ENCODE data around the gene ATG3. TPM values are rescaled to one million over a fixed set of nuclear protein-coding genes. Genes with fewer than 3 reads are reported as not detected.
"Not testable (repeated sequence)": the region's sequence is repeated elsewhere in the genome, so short reads cannot be mapped to it uniquely, and the experiment has no call there.

ATG3 gene
- polyA plus RNA-seq, 5 donors, result 37.4 to 48.8 (median 42.9) TPM

DNA sequence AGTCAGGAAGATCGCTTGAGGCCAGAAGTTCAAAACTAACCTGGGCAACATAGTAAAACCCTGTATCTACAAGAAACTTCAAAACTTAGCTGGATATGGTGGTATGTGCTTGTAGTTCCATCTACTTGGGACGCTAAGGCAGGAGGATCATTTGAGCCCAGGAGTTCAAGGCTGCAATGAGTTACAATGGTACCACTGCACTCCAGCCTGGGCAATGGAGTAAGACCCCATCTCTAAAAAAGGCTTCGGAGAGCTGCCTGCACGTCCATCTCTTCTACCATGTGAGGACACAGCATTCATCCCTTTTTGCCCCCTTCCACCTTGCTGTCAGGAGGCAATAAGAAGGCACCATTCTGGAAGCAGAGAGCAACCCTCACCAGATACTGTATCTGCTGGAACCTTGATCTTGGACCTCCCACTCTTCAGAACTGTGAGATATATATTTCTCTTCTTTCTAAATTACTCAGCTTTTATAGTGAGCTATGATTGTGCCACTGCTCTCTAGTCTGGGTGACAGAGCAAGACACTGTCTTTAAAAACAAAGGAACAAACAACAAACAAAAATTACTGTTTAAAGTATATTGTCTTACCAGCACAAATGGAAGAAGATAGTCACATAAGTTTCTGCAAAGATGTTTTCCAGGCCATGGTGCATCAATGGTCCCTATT, 58.3 kb downstream of the ATG3 start:
- DNase-seq, result no peak

DNA sequence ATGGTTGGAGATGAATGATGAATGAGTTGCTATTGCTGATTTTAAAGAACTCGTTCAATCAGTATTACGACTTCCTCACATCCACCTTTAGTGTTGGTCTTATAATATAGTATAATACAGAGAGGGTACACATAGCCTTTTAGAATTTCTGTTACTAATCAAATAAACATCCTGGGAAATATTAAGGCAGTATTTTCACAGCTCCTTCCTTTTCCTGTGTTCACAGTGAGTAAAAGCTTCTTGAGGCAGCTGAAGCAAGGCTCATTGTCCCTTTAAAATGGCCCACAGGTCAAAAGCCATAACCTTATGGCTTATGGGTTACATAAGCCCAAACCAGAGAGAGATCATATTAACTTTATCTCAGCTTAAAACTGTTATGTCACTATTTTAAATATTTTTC, 61.1 kb downstream of the ATG3 start:
- no peak for DNase-seq

DNA sequence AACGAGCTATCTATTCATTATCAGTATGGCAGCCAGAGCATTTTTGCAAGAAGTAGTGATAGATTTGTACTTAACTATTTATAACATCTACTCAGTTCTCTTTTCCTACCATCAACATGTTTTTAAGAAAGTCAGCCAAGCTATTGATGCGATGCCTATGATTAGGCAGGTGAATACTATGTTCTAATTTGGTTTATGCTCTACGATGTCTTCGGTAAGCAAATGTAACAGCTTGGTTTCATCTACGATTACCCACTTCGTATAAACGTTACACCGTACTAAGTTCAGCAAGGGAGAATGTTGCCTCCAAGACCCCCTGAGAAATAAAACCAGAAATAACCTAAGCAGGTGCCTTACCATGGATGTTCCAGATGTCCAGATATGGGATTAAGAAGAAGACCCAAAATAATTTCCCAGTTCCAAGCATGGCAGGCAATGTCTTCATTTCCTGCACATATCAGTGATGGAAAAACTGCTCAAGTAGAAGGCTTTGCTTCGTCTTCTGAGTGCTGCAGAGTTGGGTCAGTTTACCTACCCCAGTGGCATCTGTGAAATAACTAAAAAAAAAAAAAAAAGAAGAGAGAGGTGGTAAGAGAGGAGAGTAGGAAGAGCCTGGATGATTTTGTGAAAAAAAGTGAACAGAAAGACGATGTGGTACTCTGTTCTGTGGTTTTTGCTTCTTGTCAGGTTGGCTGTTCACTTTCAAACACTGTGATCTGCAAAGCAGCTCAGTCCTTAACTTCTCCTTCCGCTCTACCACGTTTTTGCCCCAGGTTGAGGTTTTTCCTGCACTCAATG, 62.6 kb downstream of the ATG3 start, which contains the start of gene BTLA:
BTLA (minus strand) TSS at position 559 of the 798 bp plus-strand sequence; CDS start at position 445, 114 bp downstream.
- no peak for DNase-seq

DNA sequence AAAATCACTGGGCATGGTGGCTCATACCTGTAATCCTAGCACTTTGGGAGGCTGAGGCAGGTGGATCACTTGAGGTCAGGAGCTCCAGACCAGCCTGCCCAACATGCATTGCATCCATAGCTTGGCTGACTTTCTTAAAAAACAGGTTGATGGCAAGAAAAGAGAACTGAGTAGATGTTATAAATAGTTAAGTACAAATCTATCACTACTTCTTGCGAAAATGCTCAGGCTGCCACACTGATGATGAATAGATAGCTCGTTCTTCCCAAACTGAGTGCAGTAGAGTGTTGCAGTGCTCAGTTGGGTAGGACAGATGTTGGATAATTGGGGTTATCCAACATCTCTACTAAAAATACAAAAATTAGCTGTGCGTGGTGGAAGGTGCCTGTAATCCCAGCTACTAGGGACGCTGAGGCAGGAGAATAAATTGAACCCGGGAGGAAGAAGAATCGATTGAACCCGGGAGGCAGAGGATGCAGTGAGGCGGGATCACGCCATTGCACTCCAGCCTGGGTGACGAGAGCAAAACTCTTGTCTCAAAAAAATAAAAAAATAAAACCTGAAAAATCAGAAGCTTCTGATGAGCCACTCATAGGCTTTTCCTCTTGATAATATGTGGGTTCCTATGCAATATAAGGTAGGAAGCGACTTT, 63.7 kb downstream of the ATG3 start:
- no peak for DNase-seq

DNA sequence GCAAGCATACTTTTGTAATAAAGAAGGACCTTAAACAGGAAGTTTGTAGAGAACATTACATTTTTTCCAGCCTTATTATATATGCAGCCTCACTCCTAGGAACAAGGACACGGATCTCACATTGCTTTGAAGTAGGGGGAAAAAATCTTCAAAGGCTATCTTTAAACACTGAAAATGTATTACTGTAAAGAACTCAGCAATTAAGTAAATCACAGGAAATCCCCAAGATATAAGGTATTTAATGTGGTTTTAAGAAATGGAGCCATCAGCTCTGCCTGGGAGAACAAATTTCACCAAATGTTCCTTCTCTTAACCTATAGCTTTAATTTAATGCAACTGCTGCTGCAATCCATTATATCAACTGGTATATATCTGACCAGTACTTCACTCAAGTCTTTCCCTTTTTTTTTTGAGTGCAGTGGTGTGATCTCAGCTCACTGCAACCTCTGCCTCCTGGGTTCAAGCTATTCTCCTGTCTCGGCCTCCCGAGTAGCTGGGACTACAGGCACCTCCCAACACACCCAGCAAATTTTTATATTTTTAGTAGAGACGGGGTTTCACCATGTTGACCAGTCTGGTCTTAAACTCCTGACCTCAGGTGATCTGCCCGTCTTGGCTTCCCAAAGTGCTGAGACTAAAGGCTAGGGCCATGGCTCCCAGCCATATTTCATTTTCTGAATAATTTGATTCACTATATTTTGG, 65.2 kb downstream of the ATG3 start:
- DNase-seq, result no peak

DNA sequence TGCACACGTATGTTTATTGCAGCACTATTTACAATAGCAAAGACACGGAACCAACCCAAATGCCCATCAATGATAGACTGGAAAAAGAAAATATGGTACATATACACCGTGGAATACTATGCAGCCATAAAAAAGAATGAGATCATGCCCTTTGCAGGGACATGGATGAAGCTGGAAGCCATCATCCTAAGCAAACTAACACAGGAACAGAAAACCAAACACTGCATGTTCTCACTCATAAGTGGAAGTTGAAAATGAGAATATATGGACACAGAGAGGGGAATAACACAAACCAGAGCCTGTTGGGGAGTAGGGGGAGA, 67.4 kb downstream of the ATG3 start:
- not testable (repeated sequence) for DNase-seq

DNA sequence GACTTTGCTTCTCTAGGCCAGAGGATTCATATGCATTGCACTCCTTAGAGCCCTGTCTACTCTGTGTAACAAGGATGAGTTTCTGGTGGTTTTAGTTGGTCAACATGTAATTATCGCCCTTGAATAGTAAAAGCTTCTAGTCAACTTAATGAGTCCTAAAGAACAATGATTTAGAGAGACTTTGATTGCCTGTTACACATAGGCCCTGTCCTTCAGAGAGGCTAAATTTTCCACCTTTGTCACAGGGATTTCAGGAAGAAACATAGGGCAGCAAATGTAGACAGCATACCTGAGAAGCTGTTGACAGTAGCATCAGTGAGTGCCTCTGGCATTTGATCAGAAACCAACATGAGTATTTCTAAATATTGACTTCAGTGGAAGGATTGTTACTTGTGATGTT, 69.6 kb downstream of the ATG3 start:
- no peak for DNase-seq

DNA sequence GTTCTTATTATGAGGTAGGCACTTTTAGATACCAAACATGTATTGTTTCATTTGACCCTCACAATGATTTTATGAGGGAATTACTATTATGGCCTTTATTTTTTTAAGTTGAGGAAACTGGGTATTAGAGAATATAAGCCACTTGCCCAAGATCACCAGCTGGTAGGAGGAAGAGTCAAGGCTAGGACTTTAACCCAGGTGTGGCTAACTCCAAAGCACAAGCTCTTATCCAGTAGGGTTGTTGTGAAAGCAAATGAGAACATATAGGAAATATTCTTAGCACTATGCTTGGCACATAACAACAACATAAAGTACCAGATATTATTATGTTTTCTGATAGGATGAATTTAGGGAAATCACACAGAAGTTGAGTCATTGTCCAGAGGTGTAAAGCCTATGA, 70.4 kb downstream of the ATG3 start:
- no peak for DNase-seq

DNA sequence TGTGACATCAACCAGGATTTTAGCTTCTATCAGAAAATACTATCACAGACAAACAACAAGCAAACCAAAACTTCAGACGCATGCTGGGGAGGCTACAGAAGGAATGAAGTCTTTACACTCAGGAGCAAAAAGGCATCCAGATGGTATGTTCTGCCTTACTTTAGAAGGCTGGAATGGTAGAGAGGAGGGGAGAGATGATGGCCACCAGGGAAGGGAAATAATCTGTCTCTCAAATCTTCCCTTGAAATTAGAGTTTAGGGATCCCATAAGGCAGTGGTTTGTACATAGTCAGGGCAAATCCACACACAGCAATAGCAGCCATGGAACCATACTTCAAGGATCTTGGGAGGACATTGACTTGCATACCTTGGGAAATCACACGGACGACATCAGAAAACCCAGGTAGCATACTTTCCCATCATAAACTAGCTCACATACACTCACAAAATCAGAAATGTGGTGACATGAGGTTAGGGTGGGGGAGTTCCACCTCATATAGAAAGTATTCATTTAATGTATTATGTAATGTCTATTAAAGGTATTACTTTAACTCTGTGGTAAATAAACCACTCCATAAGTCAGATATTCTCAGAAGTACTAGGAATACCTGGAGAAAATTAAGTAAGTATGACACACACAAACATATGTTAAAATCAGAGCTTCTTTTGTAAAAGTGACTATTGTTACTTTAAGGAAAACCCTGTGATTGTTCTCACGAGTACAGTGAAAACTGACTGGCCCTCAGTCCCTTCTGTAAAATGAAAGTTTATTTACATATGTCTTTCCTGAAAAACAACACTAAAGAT, 71.9 kb downstream of the ATG3 start:
- no peak for DNase-seq

DNA sequence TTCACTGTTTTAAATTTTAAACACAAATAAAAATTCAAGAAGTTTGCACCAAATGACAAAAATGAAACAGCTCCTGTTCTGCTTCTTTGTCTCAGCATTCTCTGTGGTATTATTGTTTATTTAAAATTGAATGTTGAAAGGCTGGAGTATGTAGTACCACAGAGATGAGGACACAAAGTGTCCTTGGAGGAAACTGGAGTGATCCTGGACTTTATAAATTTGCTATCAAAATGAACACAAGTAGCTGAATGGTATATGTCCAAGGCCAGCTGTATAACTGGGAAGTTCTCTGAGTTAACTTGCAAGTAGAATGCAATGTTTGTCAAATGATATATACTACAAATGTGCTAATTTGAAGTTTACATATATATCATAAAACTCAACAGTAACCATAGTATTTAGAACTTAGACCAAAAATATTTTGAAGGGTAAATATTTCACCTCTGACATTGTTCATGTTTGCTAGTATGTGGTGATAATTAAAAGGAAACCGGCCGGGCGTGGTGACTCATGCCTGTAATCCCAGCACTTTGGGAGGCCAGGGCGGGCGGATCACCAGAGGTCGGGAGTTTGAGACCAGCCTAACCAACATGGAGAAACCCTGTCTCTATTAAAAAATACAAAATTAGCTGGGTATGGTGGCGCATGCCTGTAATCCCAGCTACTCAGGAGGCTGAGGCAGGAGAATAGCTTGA, 74.8 kb downstream of the ATG3 start:
- DNase-seq, result no peak

DNA sequence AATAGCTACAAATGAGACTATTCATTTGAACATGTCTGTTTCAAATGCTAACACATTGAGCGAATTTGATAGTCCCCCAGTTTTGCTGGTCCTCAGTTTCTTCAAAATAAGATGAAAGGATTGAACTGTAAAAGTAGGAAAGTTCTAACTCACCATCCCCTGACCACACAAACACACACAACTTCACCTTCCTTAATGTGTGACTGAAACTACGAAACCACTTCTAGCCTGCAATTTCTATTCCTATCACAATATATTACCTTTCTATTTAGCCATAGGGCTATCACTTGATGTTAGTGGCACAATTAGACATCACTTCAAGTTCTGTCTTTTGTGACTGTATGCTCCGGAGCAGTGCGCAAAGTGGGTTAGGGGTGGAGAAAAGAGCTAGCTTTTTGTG, 77.4 kb downstream of the ATG3 start:
- DNase-seq, result no peak

DNA sequence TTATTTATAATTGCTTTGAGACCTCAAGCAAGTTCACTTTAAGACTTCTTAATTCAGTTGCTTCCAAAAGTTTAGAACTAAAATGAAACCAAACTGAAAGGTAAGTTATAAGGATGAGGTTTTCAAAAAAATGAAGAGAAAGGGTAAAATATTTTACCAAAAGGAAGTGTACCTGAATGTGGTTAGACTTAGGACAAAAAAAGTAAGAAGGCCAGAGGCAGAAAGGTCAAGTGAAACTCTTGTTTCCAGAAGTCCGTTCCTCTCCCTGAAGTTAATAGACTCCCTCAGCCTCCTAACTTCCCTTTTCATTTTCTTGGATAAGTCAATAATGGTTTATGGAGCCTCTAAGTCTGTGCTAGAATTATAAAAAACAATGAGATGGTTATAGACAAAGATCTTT, 79.1 kb downstream of the ATG3 start:
- DNase-seq, result no peak

Other genes with a start within 250 kb of the ATG3 start
- gene CD200, start 228.8 kb downstream of the ATG3 start, polyA plus RNA-seq (ENCODE audit: insufficient read depth in 1 of 5, insufficient read length in 5 of 5, low replicate concordance in 1 of 5), result 10 to 100 TPM; 44.0 to 60.2 (median 56.4) TPM
- under 1 TPM; 0.31 to 0.81 (median 0.45) TPM for gene BTLA, start 62.5 kb downstream of the ATG3 start, polyA plus RNA-seq (ENCODE audit: insufficient read depth in 1 of 5, insufficient read length in 5 of 5, low replicate concordance in 1 of 5)
- gene SLC35A5, start 83 bp upstream of the ATG3 start, polyA plus RNA-seq (ENCODE audit: insufficient read depth in 1 of 5, insufficient read length in 5 of 5, low replicate concordance in 1 of 5), result 10 to 100 TPM; 48.3 to 76.4 (median 62.5) TPM
- gene CCDC80, start 79.2 kb upstream of the ATG3 start, polyA plus RNA-seq (ENCODE audit: insufficient read depth in 1 of 5, insufficient read length in 5 of 5, low replicate concordance in 1 of 5), result 100 to 1,000 TPM in 1 of 5 donors, 10 to 100 TPM in 4; 30.1 to 103 (median 68.1) TPM